HFFc6 (cell line): ENCODE measurements around the gene GRAMD2A. TPM values are rescaled to one million over a fixed set of nuclear protein-coding genes. Genes with fewer than 3 reads are reported as not detected.

Experiments used
- DNase-seq: peaks from one replicate; pipeline ENCODE4 v3.0.0-alpha.2; 2018
- H3K27ac Mint-ChIP-seq: 2 replicates; pipeline ENCODE4 v1.8.0; 2020; ENCODE audit warnings: mild to moderate bottlenecking, mixed read lengths
- H3K27me3 Mint-ChIP-seq: 2 replicates; pipeline ENCODE4 v1.8.0; 2021; ENCODE audit warnings: mild to moderate bottlenecking, moderate library complexity, mixed read lengths; ENCODE audit not compliant: insufficient read depth
- H3K36me3 Mint-ChIP-seq: 2 replicates; pipeline ENCODE4 v1.8.0; 2021; ENCODE audit warnings: low read depth, mixed read lengths
- H3K4me1 Mint-ChIP-seq: 2 replicates; pipeline ENCODE4 v1.8.0; 2020; ENCODE audit warnings: low read depth, mixed read lengths
- H3K4me3 Mint-ChIP-seq: 2 replicates; pipeline ENCODE4 v1.8.0; 2020; ENCODE audit warnings: mild to moderate bottlenecking, moderate library complexity, mixed read lengths
- H3K9me3 Mint-ChIP-seq: 2 replicates; pipeline ENCODE4 v1.8.0; 2020; ENCODE audit warnings: mild to moderate bottlenecking, mixed read lengths
- CTCF ChIP-seq: fragments of 200-600 bp; sonication (generic); IDR thresholded peaks from 2 replicates; pipeline ENCODE4 v1.5.0; 2021; ENCODE audit warnings: antibody characterized with exemption, mild to moderate bottlenecking
- total RNA-seq, 6 experiments: library from RNA; stranded (reverse); fragmentation: NEBNext Ultra II Directional; extraction: Animal tissue kit (Norgen Biotek cat#: 25700); gene quantifications; 2 replicates in 1 of 6; 3 replicates in 5 of 6; pipeline ENCODE4 v1.2.3, GENCODE V29; 2021

GRAMD2A gene
- total RNA-seq, 6 experiments from 2014 or later: 0.14 TPM; not detected in 5

GRCh38 chr15:72231066-72231832 is 33.7 kb upstream of the GRAMD2A start, which contains the start of gene PKM:
TSS of gene PKM (minus strand) at chr15:72231190. CDS start at chr15:72219097, 12,093 bp downstream.
- Mint-ChIP-seq H3K27ac (peak within 1 kb of the TSS; percentile 98), H3K36me3 (peaks cover 23% of the 10 kb centered on the region), H3K27me3 (peaks cover 9% of the 10 kb centered on the region), H3K4me1 (peaks cover 58% of the 10 kb centered on the region), H3K4me3 (peak within 1 kb of the TSS; percentile 100), H3K9me3 (no peaks in the 10 kb centered on the region)
- peak; percentile 99 for DNase-seq
- TF ChIP-seq CTCF: no peak

GRCh38 chr15:72230197-72231065 is 32.8 kb upstream of the GRAMD2A start:
- TF ChIP-seq CTCF: no peak
- no peaks in the 10 kb centered on the region for H3K9me3 Mint-ChIP-seq
- DNase-seq: peak; percentile 76
- H3K4me3 Mint-ChIP-seq: peak overlapping the region; percentile 100
- H3K4me1 Mint-ChIP-seq: peaks cover 63% of the 10 kb centered on the region
- H3K27ac Mint-ChIP-seq: peak overlapping the region; percentile 98
- peaks cover 31% of the 10 kb centered on the region for H3K36me3 Mint-ChIP-seq
- H3K27me3 Mint-ChIP-seq: peaks cover 9% of the 10 kb centered on the region

- Mint-ChIP-seq H3K36me3 (peaks cover 34% of the 10 kb centered on the region), H3K4me3 (peak overlapping the region; percentile 99), H3K27ac (peak overlapping the region; percentile 98), H3K27me3 (peaks cover 9% of the 10 kb centered on the region), H3K9me3 (no peaks in the 10 kb centered on the region), H3K4me1 (peaks cover 62% of the 10 kb centered on the region)
- TF ChIP-seq CTCF: no peak
- DNase-seq: no peak
These were observed 32.3 kb upstream of the GRAMD2A start for GRCh38 chr15:72229947-72230196.

GRCh38 chr15:72229076-72229946 is 31.7 kb upstream of the GRAMD2A start:
- peaks cover 58% of the 10 kb centered on the region for H3K4me1 Mint-ChIP-seq
- peaks cover 9% of the 10 kb centered on the region for H3K27me3 Mint-ChIP-seq
- DNase-seq: no peak
- H3K9me3 Mint-ChIP-seq: no peaks in the 10 kb centered on the region
- TF ChIP-seq CTCF: no peak
- H3K36me3 Mint-ChIP-seq: peaks cover 35% of the 10 kb centered on the region
- peak overlapping the region; percentile 98 for H3K27ac Mint-ChIP-seq
- peak overlapping the region; percentile 99 for H3K4me3 Mint-ChIP-seq

- Mint-ChIP-seq H3K4me1 (peaks cover 67% of the 10 kb centered on the region), H3K27ac (peak overlapping the region; percentile 98), H3K9me3 (no peaks in the 10 kb centered on the region), H3K27me3 (peaks cover 15% of the 10 kb centered on the region), H3K4me3 (peak overlapping the region; percentile 99), H3K36me3 (peaks cover 50% of the 10 kb centered on the region)
- TF ChIP-seq CTCF: no peak
- no peak for DNase-seq
These were observed 30.1 kb upstream of the GRAMD2A start for GRCh38 chr15:72227720-72228119.
